Stimulated activated CD8-positive, alpha-beta memory T cell treated with anti-CD3 and anti-CD28 coated beads, Interleukin-7, amount 100 ng/mL, for 24 hours (primary cell): ENCODE results near the gene VGLL4.
"Not testable (repeated sequence)": the region's sequence is repeated elsewhere in the genome, so short reads cannot be mapped to it uniquely, and the experiment has no call there.

Source experiments
- DNase-seq: peaks from one replicate; pipeline ENCODE4 v3.0.0-alpha.2; 2020; ENCODE audit warnings: low read depth

Gene VGLL4

GRCh38 chr3:11583638-11584046 is 60.1 kb downstream of the VGLL4 start:
- no peak for DNase-seq

DNA sequence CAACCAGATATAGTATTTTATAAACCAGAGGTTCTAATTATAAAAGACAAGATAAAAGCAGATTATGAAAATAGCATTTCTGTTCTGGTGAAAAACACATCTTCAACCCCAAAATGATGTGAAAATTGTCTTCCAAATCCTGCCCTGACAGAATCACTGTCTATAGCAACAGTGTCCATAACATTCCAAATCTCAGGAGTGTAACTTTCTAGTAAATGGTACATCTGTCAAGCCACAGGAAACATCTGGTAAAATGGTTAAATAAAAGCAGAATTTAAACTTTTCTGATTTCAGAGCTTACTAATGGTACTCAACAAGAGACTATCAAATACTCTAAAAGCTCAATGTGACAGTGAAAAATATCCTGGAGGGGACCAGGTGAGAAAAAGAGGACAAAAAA is 60.5 kb downstream of the VGLL4 start:
- no peak for DNase-seq

DNA sequence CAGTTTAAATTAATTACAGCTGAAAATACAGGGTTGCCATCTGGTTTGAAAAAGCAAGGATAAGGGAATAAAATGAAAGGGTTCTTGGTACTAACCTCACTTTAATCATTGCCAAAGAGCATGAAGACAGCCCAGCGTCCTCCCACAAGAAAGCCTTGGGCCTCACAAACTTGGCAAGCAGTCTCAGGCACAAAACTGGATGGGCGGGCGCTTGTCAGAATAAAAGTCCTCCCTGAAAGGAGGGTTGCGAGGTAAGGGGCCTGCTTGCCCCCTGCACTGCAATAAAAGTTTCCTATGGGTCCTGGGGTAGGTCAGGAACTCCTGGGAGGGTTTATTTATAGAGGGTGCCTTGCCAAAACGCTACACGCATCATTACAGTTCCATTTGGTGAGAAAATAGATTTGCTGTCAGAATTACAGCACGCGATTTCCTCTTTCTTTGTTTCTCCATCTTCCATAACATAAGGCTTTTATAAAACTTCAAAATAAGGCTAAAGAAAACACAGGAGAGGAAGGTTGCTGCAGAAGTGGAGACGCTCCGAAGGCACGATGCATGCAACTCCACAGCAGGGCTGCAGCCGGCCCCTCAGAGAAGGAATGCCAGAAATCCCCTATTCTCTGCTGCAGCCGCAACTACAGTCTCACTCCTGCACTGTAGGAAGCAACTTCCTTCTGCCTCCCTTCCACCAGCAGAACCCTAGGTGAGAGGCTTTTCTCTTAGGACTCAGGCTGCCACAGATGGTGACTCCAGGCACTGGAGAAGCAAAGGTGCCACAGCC is 61.3 kb downstream of the VGLL4 start:
- no peak for DNase-seq

- DNase-seq: no peak
Measured at GRCh38 chr3:11581237-11582190, 62.2 kb downstream of the VGLL4 start.

DNA sequence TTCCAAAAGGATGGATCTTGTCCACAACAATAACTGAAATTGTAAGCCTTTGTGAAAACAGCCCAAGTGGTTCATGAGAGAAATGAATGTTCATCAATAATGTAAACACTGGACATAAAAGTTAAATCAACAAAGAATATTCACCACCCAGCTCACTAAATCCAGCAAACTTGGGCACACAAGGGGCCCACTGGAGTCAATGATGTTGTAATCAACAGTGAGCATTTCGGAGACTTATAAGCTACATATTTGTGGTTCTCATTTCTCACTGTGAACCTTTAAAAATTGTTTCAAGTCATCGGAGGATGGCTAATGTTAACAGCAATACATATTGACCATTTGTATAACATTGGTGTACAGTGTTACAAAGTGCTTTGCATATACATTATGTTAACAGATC is 63.1 kb downstream of the VGLL4 start:
- DNase-seq: no peak

- DNase-seq: no peak
Measured at GRCh38 chr3:11578169-11578568, 65.5 kb downstream of the VGLL4 start.

- no peak for DNase-seq
Measured at GRCh38 chr3:11576453-11576852, 67.3 kb downstream of the VGLL4 start.

GRCh38 chr3:11575677-11576076 is 68.0 kb downstream of the VGLL4 start:
- no peak for DNase-seq

DNA sequence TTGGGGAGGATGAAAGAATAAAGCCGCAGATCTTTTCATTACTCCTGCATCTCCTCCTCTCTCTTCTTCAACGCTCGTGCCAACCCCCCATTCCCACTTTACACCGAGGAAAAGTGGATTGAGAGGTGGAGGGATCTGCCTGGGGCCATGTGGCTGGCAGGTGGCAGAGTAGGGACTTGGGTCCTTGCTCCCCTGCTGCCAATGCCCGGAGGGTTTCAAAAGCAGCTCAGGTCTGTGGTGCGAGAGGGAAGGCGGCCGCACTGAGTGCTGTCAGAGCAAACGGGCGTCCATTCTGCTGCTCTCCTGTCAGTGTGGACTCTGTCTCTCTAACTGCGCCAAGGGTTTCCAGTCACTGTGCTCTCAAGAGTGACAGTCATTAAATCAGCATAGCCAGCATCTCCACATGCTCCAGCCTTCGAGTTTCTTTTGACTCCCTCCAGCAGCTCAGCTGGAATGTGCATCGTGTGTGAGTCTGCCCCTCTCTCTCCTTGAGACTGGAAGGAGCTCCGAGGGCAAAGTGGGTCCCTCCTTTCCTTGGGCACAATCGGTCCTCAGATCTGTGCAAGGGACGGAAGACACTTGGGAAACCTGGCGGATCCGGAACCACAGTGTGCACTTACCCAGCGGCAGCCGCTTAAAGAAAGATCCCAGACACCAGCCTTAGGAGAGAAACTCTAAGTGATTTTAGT is 68.6 kb downstream of the VGLL4 start:
- no peak for DNase-seq

GRCh38 chr3:11572660-11573059 is 71.1 kb downstream of the VGLL4 start:
- DNase-seq: not testable (repeated sequence)

DNA sequence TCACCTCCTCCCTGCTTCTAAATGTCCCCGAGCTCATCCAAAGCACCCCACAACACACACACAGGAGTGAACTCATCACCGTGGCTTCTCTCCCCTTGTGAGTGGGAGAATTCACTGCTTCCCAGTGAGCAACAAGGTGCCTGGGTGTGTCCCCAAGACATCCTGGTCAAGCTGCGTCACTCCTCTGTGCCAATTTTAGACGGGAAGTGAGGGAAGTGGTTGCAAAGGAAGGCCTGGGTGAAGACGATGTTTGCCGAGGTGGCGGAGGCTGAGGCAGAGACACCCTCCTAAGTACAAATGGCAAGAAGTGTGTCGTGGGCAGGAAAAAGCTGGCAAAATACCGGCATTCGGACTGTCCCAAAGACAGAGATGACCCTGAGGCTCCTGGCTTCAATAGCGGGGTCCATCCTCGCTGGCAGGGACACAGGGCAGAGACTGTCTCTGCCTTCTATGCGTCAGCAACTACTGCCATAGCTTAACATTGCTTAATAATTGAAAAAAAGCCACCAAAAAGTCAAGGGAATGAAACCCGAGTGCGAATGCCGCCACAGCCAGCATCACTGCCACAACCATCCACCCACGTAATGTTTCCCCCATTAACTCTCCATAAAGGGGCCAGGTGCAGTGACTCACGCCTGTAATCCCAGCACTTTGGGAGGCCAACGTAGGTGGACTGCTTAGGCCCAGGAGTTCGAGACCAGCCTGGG is 72.8 kb downstream of the VGLL4 start:
- no peak for DNase-seq

- no peak for DNase-seq
Measured at GRCh38 chr3:11570251-11570650, 73.5 kb downstream of the VGLL4 start.

GRCh38 chr3:11569156-11569741 is 74.5 kb downstream of the VGLL4 start:
- no peak for DNase-seq

- no peak for DNase-seq
Measured at GRCh38 chr3:11568503-11569155, 75.1 kb downstream of the VGLL4 start.

DNA sequence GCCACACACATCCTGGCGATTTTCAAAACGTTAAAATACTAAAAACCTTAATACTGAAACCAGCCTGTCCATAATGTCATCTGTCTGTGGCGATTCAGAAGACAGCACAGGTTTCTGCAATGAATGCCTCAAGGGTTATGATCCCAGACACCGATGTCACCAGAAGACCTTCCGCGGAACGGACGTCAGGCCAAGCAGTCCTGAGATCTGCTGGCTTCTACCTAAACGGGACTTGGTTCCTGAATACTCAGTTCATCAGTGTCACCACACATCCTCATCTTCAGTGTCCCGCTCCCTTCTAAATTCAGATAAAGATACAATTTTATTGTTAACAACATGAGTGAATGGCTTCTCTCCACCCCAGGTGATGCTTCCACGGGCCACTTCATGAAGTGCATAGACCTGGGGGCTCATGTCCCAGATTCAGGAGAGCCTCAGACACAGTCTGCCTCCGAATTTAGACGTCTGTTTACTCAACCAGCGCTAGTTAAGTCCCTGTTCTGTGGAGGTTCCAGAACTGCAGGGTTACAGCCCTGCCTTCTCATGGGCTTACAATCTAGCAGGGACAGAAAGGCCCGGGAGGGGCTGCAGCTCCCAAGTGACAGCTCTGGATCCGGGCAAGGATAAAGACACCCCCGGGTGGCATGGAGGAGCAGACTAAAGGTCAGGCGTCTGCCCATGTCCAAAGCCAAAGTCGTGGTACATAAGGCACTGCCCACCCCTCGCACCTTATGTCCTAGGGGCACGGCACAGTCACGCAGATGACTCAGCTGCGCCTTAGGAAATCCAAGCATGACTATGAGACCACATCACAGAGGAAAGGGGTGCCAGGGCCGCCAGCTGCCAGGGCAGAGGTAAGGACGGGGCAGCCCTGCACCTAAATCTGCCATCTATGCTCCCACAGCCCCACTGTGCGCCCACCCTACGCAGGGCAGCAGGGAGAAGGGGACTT is 75.9 kb downstream of the VGLL4 start:
- no peak for DNase-seq

DNA sequence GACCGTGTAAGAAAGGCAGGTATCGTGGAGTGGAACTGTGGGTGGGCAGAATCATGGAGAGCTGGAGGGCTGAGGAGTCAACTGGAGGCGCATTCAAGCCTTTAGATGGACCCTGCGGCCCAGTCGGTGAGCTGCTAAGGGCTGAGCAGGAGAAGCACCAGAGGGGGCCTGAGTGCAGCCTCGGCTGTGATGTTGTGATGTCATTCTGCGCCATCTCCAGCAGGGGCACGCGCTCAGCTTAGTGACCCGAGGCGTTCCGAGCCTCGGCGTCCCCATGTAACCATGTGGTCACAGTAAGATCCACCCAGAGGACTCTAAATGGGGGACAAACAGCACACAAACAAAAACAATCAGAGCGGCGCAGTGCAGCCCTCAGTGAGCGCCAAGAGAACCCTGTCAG is 76.8 kb downstream of the VGLL4 start:
- no peak for DNase-seq

GRCh38 chr3:11566478-11566877 is 77.2 kb downstream of the VGLL4 start:
- DNase-seq: no peak

DNA sequence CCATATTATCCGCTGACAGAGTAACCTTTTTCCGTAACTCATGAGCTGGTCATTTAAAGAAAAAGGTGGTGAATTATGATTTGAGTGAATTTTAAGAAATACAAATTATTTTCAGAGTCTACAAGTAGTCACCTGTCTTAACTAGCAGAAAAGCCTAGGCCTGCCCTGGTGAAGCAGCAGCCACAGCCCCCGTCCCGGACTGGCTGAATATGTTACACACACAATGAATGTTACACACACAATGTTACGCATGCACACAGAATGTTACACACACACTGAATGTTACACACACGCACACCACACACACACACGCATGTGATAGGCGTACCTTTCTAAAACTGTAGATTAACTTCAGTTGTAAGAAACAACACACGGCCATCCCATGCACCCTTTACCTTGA is 77.8 kb downstream of the VGLL4 start:
- no peak for DNase-seq

DNA sequence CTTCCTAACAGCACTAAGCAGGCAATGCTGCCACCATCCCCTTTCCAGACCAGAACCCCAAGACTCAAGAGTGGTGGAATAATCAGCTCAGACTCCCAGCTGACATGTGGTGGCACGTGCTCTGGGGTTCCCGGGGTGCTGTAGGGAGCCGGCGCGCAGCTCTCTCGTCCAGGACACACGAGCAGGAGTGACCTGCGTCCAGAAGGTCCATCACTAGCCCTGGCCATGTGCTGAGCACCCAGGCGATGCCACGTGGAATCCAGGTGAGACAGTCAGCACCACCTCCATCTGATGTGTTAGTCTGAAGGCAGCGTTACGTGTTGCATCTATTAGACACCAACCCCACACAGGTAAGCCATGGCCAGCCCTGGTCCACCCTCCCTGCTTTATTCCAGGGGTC is 78.2 kb downstream of the VGLL4 start:
- no peak for DNase-seq

DNA sequence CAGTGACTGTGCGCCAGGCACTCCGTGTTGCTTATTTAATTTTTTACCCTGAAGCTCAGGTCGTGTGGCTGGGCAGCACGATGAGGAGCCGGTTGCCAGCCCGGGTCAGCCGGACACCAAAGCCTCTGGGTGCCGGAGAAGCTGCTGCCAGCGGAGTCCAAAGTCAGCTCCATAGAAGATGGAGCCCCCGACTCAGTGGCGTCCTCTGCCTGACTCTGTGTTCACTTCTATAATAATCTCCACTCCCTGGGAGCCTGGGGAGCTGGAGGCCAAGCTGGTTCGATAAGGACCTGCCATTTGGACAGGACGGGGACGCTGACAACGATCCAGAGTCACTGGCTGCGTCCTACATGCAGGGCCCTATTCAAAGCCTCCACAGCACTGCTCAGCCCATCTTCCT is 78.6 kb downstream of the VGLL4 start:
- no peak for DNase-seq
